HT-29 (cell line): ENCODE measurements around the gene VPS8. TPM values are rescaled to one million over a fixed set of nuclear protein-coding genes. Genes with fewer than 3 reads are reported as not detected.

Experiments used
- DNase-seq: peaks from one replicate; pipeline ENCODE4 v3.0.0-alpha.2; 2015; ENCODE audit warnings: low spot score
- total RNA-seq: library from RNA; depleted of rRNA; stranded (reverse); fragments of >200 nt; shearing (Covaris generic); gene quantifications from 2 replicates; pipeline ENCODE4 v1.2.3, GENCODE V29; 2014; rRNA removed

Gene VPS8
- total RNA-seq, 1 experiment from 2014 or later = 11.7 TPM

DNA sequence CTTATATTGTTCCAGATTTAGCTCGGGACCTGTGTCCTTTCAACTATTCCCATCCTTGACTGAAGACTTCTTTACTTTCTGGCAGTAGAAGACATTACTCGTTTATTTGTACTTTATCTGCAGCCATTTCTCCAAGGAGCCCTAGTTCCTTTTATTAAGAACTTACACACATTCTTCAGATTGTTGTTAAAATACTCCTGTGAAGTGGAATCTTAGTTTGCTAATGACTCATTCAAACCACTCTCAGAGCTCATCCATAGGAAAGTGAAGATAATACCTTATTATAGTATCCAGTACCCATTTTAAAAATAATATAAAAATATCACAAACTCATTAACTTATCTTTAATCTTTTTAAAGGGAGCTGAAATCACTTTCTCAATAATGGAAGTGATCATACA lies 277.4 kb downstream of the VPS8 start:
- no peak for DNase-seq

GRCh38 chr3:185089751-185090150 lies 277.8 kb downstream of the VPS8 start:
- no peak for DNase-seq

GRCh38 chr3:185090811-185091210 lies 278.8 kb downstream of the VPS8 start:
- DNase-seq = no peak

DNA sequence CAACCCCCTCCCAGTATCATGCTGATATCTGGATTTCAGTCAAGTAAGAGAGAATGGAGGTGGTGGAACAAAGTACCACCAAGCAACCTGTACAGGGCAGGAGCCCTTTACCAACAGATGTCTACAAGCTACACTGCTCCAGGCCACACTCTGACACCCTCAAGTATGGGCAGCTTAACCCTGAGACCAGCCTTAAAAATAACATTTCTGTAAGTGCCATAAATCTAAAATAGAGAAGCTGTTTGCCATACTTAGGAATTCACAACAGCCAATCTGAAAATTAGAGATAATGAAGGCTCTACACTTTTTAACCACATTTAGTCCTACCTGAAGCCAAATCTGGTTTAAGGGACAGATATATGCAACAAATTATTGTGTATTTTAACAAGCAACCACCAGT lies 281.1 kb downstream of the VPS8 start:
- no peak for DNase-seq

DNA sequence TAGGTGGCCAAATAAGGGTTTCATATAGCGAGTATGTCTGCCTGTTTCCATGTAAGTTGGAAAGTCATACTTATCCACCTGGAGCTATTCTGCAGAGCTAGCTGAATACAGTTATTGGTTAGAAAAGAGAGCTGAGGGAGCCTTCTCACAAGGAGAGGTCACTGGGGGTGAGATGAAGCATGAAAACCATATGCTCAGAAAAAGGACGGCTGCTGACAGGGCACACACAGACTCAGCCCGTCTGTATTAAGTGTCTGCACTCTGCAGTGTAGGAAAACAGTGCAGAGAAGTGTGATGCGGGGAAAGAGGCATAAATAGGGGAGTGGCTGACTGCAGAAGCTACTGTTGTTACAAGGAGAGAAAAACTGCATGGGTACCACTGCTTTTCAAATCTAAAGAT lies 282.7 kb downstream of the VPS8 start:
- DNase-seq = no peak

Other genes starting within 250 kb of the VPS8 start
- 30.9 and 33.8 TPM in 2 replicates for gene MAGEF1, start 100.1 kb upstream of the VPS8 start, total RNA-seq